Measurements from ENCODE around the gene PLA2G4F.

The PLA2G4F gene

GRCh38 chr15:42182961-42183360, 26.5 kb upstream of the PLA2G4F start (continued):
- TF ChIP-seq, protein P1, sequence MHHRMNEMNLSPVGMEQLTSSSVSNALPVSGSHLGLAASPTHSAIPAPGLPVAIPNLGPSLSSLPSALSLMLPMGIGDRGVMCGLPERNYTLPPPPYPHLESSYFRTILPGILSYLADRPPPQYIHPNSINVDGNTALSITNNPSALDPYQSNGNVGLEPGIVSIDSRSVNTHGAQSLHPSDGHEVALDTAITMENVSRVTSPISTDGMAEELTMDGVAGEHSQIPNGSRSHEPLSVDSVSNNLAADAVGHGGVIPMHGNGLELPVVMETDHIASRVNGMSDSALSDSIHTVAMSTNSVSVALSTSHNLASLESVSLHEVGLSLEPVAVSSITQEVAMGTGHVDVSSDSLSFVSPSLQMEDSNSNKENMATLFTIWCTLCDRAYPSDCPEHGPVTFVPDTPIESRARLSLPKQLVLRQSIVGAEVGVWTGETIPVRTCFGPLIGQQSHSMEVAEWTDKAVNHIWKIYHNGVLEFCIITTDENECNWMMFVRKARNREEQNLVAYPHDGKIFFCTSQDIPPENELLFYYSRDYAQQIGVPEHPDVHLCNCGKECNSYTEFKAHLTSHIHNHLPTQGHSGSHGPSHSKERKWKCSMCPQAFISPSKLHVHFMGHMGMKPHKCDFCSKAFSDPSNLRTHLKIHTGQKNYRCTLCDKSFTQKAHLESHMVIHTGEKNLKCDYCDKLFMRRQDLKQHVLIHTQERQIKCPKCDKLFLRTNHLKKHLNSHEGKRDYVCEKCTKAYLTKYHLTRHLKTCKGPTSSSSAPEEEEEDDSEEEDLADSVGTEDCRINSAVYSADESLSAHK (tag by site-specific recombination; IDR thresholded peaks at IDR 0.05) = no peak

GRCh38 chr15:42182328-42182886, 26.0 kb upstream of the PLA2G4F start:
- TF ChIP-seq ZNF398 (tag by site-specific recombination; IDR thresholded peaks at IDR 0.05) (no peak), REPIN1 (tag by site-specific recombination; IDR thresholded peaks at IDR 0.05; ENCODE audit: low read depth) (no peak), ZNF561 (tag by site-specific recombination; IDR thresholded peaks at IDR 0.05; ENCODE audit: borderline replicate concordance) (no peak), ZNF623 (tag by site-specific recombination; IDR thresholded peaks at IDR 0.05) (no peak), ZNF248 (tag by site-specific recombination; IDR thresholded peaks at IDR 0.05) (no peak), ZNF48 (tag by site-specific recombination; IDR thresholded peaks at IDR 0.05) (no peak), BCL11B (tag by site-specific recombination; IDR thresholded peaks at IDR 0.05; ENCODE audit: low read depth) (no peak), ZNF239 (tag by site-specific recombination; IDR thresholded peaks at IDR 0.05) (no peak), ZNF626 (tag by site-specific recombination; IDR thresholded peaks at IDR 0.05) (no peak)
- TF ChIP-seq, protein P2, sequence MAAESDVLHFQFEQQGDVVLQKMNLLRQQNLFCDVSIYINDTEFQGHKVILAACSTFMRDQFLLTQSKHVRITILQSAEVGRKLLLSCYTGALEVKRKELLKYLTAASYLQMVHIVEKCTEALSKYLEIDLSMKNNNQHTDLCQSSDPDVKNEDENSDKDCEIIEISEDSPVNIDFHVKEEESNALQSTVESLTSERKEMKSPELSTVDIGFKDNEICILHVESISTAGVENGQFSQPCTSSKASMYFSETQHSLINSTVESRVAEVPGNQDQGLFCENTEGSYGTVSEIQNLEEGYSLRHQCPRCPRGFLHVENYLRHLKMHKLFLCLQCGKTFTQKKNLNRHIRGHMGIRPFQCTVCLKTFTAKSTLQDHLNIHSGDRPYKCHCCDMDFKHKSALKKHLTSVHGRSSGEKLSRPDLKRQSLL (tag by site-specific recombination; IDR thresholded peaks at IDR 0.05) = no peak
- Histone ChIP-seq H3K36me3 (ENCODE audit: control insufficient read depth in 2 of 2, insufficient read depth in 1 of 2, low read length in 2 of 2) (peaks cover 16 to 73% of the 10 kb centered on the region in 2 experiments), H3K4me3 (ENCODE audit: low read depth, low read length) (no peak overlapping the region), H3K27ac (ENCODE audit: extremely low read depth, low read depth, low read length) (no peak overlapping the region), H3K9me3 (ENCODE audit: control insufficient read depth, insufficient read depth, low read depth, low read length) (no peaks in the 10 kb centered on the region), H3K4me1 (ENCODE audit: control insufficient read depth, insufficient read depth, low read length) (no peaks in the 10 kb centered on the region)
- CTCF ChIA-PET = interaction anchor here (0.6 kb wide), 1 partner anchor 98 kb away, joined by 3 read pairs; no protein-coding TSS in a partner anchor
- POLR2A ChIA-PET = no interaction called here

DNA sequence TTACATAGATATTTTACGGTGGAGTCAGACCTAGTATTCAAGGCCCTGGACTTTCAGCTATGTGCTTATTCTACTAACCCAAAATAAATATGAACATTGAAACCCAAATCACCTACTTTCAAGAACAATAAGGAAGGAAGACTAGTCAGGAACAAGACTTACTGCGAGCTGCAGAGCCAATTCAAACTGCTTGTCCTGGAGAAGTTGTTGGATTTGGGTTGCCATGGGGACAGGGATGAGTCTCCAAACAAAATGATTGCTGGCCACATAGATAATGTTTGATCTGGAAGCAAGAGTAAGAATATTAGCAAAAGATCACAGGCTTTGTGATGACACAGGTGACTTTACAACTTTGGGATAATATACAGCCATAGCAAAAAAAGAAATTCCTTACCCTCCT, 21.6 kb upstream of the PLA2G4F start:
- Histone ChIP-seq H3K4me1 (ENCODE audit: control insufficient read depth, insufficient read depth, low read length) (no peaks in the 10 kb centered on the region), H3K36me3 (ENCODE audit: control insufficient read depth in 2 of 2, insufficient read depth in 1 of 2, low read length in 2 of 2) (peaks cover 11 to 63% of the 10 kb centered on the region in 2 experiments), H3K27ac (ENCODE audit: extremely low read depth, low read depth, low read length) (no peak overlapping the region), H3K9me3 (ENCODE audit: control insufficient read depth, insufficient read depth, low read depth, low read length) (no peaks in the 10 kb centered on the region), H3K4me3 (ENCODE audit: low read depth, low read length) (no peak overlapping the region)
- ChIA-PET CTCF (no interaction called here), POLR2A (no interaction called here)
- no peak for TF ChIP-seq ZNF660 (tag by site-specific recombination; IDR thresholded peaks at IDR 0.05)
- no peak for TF ChIP-seq FEZF1 (tag by site-specific recombination; IDR thresholded peaks at IDR 0.05)
- TF ChIP-seq TRIM28 (IDR thresholded peaks at IDR 0.05; ENCODE audit: borderline replicate concordance, low read length) = no peak
- TF ChIP-seq ZNF2 (tag by site-specific recombination; IDR thresholded peaks at IDR 0.05) = no peak
- TF ChIP-seq ZNF133 (tag by site-specific recombination; IDR thresholded peaks at IDR 0.05) = no peak
- no peak for TF ChIP-seq ZNF121 (tag by site-specific recombination; IDR thresholded peaks at IDR 0.05)
- no peak for TF ChIP-seq ZNF16 (tag by site-specific recombination; IDR thresholded peaks at IDR 0.05; ENCODE audit: low read depth)
- no peak for TF ChIP-seq ZNF19 (tag by site-specific recombination; IDR thresholded peaks at IDR 0.05; ENCODE audit: low read depth)
- TF ChIP-seq, protein P3, sequence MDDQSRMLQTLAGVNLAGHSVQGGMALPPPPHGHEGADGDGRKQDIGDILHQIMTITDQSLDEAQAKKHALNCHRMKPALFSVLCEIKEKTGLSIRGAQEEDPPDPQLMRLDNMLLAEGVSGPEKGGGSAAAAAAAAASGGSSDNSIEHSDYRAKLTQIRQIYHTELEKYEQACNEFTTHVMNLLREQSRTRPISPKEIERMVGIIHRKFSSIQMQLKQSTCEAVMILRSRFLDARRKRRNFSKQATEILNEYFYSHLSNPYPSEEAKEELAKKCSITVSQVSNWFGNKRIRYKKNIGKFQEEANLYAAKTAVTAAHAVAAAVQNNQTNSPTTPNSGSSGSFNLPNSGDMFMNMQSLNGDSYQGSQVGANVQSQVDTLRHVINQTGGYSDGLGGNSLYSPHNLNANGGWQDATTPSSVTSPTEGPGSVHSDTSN (CRISPR knock-in tag; IDR thresholded peaks at IDR 0.05) = no peak
- no peak for TF ChIP-seq KLF10 (tag by site-specific recombination; IDR thresholded peaks at IDR 0.05)
- TF ChIP-seq, protein P4, sequence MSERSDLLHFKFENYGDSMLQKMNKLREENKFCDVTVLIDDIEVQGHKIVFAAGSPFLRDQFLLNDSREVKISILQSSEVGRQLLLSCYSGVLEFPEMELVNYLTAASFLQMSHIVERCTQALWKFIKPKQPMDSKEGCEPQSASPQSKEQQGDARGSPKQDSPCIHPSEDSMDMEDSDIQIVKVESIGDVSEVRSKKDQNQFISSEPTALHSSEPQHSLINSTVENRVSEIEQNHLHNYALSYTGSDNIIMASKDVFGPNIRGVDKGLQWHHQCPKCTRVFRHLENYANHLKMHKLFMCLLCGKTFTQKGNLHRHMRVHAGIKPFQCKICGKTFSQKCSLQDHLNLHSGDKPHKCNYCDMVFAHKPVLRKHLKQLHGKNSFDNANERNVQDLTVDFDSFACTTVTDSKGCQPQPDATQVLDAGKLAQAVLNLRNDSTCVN (tag by site-specific recombination; optimal IDR thresholded peaks at IDR 0.05) = no peak
- TF ChIP-seq ZNF624 (tag by site-specific recombination; IDR thresholded peaks at IDR 0.05) = no peak

Data from HEK293 (cell line).